Thoracic aorta (tissue), 2 donors: ENCODE results near the gene ZNF530. TPM values are rescaled to one million over a fixed set of nuclear protein-coding genes. Genes with fewer than 3 reads are reported as not detected.

Experiments
- ATAC-seq: fragments of 150-250 bp; one replicate; pipeline ENCODE4 v1.8.0; 2017; ENCODE audit warnings: low read depth; ENCODE audit not compliant: insufficient number of reproducible peaks, low FRiP score
- DNase-seq: peaks from one replicate; pipeline ENCODE4 v3.0.0-alpha.2; 2020; ENCODE audit warnings: low spot score
- H3K27ac ChIP-seq, 2 donors: fragments of 200-600 bp; sonication (generic); 1 replicate in 1 of 2; 2 replicates in 1 of 2; pipeline ENCODE4 v1.5.1; 2016; ENCODE audit warnings: mild to moderate bottlenecking in 2 of 2, moderate library complexity in 2 of 2
- H3K27me3 ChIP-seq: fragments of 200-600 bp; sonication (generic); replicated peaks from 2 replicates; pipeline ENCODE4 v1.6.0; 2016; ENCODE audit warnings: mild to moderate bottlenecking; ENCODE audit not compliant: insufficient read depth
- H3K36me3 ChIP-seq: fragments of 200-600 bp; sonication (generic); one replicate; pipeline ENCODE4 v1.5.1; 2016
- H3K4me1 ChIP-seq, 2 donors: fragments of 200-600 bp; sonication (generic); 1 replicate in 1 of 2; 2 replicates in 1 of 2; pipeline versions ENCODE4 v1.5.1 to v1.6.0; 2016; ENCODE audit warnings: low read depth in 2 of 2, mild to moderate bottlenecking in 1 of 2; ENCODE audit not compliant: control insufficient read depth in 1 of 2
- H3K4me3 ChIP-seq: fragments of 200-600 bp; sonication (generic); 2 replicates; pipeline ENCODE4 v1.5.1; 2016; ENCODE audit warnings: mild to moderate bottlenecking
- H3K9me3 ChIP-seq: fragments of 200-600 bp; sonication (generic); 2 replicates; pipeline ENCODE4 v1.5.1; 2016
- total RNA-seq, 2 donors: library from RNA; depleted of rRNA; stranded (reverse); fragments of >200 nt; gene quantifications; one replicate each; pipeline versions ENCODE4 v1.1.0 to v1.2.3, GENCODE V29; 2016
- TF ChIP-seq, protein P1 (sequence below): fragments of 200-600 bp; sonication (generic); IDR thresholded peaks from one replicate; pipeline ENCODE4 v1.5.1; 2019; ENCODE audit warnings: antibody characterized with exemption

Gene ZNF530
- total RNA-seq, 2 donors from 2014 or later = 3.8 to 7.4 TPM

DNA sequence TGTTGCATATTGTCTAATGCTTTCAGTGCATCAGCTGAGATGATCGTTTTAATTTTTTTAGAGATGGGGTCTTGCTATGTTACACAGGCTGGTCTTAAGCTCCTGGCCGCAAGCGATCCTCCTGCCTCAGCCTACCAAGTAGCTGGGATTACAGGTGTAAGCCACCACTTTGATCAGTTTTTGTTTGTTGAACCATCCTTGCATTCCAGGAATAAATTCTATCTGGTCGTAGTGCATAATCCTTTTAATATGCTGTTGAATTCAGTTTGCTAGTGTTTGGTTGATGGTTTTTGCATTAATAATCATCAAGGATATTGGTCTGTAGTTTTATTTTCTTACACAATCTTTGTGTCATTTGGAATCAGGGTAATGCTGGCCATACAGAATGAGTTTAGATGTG, 37.7 kb downstream of the ZNF530 start:
- Histone ChIP-seq H3K36me3 (peaks cover 49% of the 10 kb centered on the region), H3K4me3 (no peak overlapping the region), H3K27me3 (no peaks in the 10 kb centered on the region), H3K4me1 (peaks cover 0 to 7% of the 10 kb centered on the region in 2 donors), H3K27ac (no peak overlapping the region), H3K9me3 (peaks cover 65% of the 10 kb centered on the region)
- ATAC-seq = no peak
- TF ChIP-seq, protein P1, sequence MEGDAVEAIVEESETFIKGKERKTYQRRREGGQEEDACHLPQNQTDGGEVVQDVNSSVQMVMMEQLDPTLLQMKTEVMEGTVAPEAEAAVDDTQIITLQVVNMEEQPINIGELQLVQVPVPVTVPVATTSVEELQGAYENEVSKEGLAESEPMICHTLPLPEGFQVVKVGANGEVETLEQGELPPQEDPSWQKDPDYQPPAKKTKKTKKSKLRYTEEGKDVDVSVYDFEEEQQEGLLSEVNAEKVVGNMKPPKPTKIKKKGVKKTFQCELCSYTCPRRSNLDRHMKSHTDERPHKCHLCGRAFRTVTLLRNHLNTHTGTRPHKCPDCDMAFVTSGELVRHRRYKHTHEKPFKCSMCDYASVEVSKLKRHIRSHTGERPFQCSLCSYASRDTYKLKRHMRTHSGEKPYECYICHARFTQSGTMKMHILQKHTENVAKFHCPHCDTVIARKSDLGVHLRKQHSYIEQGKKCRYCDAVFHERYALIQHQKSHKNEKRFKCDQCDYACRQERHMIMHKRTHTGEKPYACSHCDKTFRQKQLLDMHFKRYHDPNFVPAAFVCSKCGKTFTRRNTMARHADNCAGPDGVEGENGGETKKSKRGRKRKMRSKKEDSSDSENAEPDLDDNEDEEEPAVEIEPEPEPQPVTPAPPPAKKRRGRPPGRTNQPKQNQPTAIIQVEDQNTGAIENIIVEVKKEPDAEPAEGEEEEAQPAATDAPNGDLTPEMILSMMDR = no peak
- no peak for DNase-seq

DNA sequence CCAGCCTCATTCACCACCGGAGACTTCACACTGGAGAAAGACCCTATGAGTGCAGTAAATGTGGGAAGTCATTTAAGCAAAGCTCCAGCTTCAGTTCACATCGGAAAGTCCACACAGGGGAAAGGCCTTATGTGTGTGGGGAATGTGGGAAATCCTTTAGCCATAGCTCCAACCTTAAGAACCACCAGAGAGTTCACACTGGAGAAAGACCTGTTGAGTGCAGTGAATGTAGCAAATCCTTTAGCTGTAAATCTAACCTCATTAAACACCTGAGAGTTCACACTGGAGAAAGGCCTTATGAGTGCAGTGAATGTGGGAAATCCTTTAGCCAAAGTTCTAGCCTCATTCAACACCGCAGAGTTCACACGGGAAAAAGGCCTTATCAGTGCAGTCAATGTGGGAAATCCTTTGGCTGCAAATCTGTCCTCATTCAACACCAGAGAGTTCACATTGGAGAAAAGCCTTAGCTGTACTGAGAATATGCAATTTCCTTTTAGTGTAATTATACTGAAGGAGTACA, 42.1 kb downstream of the ZNF530 start:
- DNase-seq (no peak), ATAC-seq (no peak)
- Histone ChIP-seq H3K4me3 (no peak overlapping the region), H3K9me3 (peaks cover 76% of the 10 kb centered on the region), H3K4me1 (no peaks in the 10 kb centered on the region), H3K36me3 (peaks cover 41% of the 10 kb centered on the region), H3K27me3 (no peaks in the 10 kb centered on the region), H3K27ac (no peak overlapping the region)
- TF ChIP-seq, protein P1 = no peak

DNA sequence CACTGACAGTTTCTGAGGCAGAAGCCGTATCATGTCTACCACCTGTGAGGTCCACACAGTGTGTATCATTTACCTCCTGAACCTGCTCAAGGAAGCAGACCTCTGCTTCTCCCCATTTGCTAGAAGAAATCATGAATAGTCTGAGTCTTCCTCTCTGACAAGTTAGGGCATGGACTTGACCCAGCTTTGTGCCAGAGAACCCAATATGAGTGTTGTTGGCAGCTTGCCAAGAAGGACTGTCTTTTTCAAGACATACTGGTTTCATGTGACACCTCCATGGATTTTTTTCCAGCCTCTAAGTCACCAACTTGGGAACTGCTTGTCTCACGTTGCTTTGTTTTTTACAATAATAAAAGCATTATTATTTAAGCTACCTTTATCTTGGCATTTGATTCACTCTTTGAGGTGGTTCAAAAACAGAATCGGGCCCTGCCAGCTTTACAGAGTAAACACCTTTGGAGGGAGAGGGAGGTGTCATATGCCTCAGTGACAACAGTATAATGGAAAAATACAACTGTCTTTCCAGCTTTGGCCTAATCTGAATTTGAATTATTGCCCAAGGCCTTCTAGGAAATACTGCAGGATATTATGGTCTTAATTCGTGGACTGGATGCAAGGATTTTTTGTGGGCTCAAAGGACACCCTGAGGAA, 42.8 kb downstream of the ZNF530 start:
- H3K27ac ChIP-seq = no peak overlapping the region
- H3K4me3 ChIP-seq = no peak overlapping the region
- H3K36me3 ChIP-seq = peaks cover 36% of the 10 kb centered on the region
- H3K9me3 ChIP-seq = peaks cover 69% of the 10 kb centered on the region
- H3K27me3 ChIP-seq = no peaks in the 10 kb centered on the region
- ATAC-seq (no peak), DNase-seq (no peak)
- no peaks in the 10 kb centered on the region for H3K4me1 ChIP-seq
- TF ChIP-seq, protein P1 = no peak

DNA sequence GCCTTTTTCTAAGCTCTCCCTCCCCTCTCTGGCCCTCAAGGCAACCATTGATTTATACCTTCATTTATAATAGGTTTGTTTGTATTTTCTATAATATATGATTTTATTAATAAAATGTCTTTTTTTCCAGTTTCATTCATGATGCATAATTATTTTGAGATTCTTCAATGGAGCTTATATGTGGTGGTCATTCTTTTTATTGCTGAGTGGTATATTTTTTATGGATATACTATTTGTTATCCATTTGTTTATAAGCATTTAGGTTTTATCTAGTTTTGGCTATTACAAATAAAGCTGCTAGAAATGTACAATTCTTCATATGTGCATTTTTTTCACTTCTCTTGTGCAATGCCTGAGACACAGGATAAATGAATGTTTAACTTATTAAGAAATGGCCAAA, 44.0 kb downstream of the ZNF530 start:
- H3K4me3 ChIP-seq = no peak overlapping the region
- H3K27me3 ChIP-seq = no peaks in the 10 kb centered on the region
- H3K27ac ChIP-seq = no peak overlapping the region
- no peak for ATAC-seq
- TF ChIP-seq, protein P1 = no peak
- H3K9me3 ChIP-seq = peaks cover 57% of the 10 kb centered on the region
- peaks cover 36% of the 10 kb centered on the region for H3K36me3 ChIP-seq
- no peak for DNase-seq
- no peaks in the 10 kb centered on the region for H3K4me1 ChIP-seq

DNA sequence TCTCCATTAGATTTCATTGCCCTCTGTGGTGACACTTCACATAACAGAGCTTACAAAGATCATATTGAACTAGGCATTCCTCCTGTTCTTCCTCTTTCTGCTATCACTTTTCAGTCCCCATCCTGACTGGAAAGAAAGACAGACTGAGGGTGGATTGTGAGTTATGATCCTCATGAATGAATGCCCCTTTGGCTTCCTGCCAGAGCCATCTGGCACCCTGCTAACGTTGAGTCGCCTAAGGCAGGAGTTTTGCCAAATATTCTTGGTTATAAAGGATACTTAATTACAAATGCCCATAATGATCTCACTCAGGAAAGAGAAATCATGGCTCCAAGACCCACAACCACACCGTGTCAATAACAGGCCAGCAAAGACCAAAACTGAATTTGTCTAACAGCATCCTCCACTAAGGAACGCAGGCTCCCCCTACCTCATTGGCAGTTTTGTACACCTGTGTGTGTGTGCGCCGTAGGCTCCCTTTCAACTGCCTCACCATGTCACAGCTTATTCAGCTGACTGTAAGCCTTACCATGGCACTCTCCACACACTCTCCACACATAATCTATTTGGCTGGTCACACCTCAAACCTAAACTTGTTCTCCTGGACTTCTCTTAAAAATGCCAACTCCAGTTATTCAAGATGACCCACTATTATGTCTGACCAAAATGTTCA, 48.8 kb downstream of the ZNF530 start:
- Histone ChIP-seq H3K9me3 (peaks cover 12% of the 10 kb centered on the region), H3K4me1 (no peaks in the 10 kb centered on the region), H3K4me3 (no peak overlapping the region), H3K27me3 (no peaks in the 10 kb centered on the region), H3K27ac (no peak overlapping the region), H3K36me3 (no peaks in the 10 kb centered on the region)
- DNase-seq (no peak), ATAC-seq (no peak)
- TF ChIP-seq, protein P1 = no peak
